GM12891 (cell line): Measurements from ENCODE around the gene NHSL1.

Experiments used
- PAX5 ChIP-seq: IDR thresholded peaks from 2 replicates; pipeline ENCODE4 v1.6.1; 2011; ENCODE audit warnings: low read length, moderate library complexity, mild to moderate bottlenecking; ENCODE audit not compliant: insufficient read depth, severe bottlenecking
- POLR2A ChIP-seq: IDR thresholded peaks from 2 replicates; pipeline ENCODE4 v1.6.1; 2011; ENCODE audit warnings: low read depth, low read length, control low read depth
- POLR2AphosphoS5 ChIP-seq: IDR thresholded peaks from 2 replicates; pipeline ENCODE4 v1.6.1; 2011; ENCODE audit warnings: low read depth, low read length, control low read depth
- POU2F2 ChIP-seq: IDR thresholded peaks from 2 replicates; pipeline ENCODE4 v1.6.1; 2011; ENCODE audit warnings: low read depth, mild to moderate bottlenecking, control low read depth, low read length, moderate library complexity
- SPI1 ChIP-seq: IDR thresholded peaks from 2 replicates; pipeline ENCODE4 v1.6.1; 2011; ENCODE audit warnings: low read depth, low read length, control low read depth
- TAF1 ChIP-seq: IDR thresholded peaks from 2 replicates; pipeline ENCODE4 v1.6.1; 2011; ENCODE audit warnings: low read depth, low read length, control low read depth

- no peak for TF ChIP-seq POLR2A
- no peak for TF ChIP-seq POLR2AphosphoS5
- no peak for TF ChIP-seq SPI1
- TF ChIP-seq PAX5, result no peak
- no peak for TF ChIP-seq TAF1
- TF ChIP-seq POU2F2, result no peak
Measured at GRCh38 chr6:138508676-138508988, 9.3 kb upstream of the NHSL1 start.
